Measurements from ENCODE around the gene RUFY1.
"Not testable (repeated sequence)": the region's sequence is repeated elsewhere in the genome, so short reads cannot be mapped to it uniquely, and the experiment has no call there.

RUFY1 gene, protein sequence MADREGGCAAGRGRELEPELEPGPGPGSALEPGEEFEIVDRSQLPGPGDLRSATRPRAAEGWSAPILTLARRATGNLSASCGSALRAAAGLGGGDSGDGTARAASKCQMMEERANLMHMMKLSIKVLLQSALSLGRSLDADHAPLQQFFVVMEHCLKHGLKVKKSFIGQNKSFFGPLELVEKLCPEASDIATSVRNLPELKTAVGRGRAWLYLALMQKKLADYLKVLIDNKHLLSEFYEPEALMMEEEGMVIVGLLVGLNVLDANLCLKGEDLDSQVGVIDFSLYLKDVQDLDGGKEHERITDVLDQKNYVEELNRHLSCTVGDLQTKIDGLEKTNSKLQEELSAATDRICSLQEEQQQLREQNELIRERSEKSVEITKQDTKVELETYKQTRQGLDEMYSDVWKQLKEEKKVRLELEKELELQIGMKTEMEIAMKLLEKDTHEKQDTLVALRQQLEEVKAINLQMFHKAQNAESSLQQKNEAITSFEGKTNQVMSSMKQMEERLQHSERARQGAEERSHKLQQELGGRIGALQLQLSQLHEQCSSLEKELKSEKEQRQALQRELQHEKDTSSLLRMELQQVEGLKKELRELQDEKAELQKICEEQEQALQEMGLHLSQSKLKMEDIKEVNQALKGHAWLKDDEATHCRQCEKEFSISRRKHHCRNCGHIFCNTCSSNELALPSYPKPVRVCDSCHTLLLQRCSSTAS

DNA sequence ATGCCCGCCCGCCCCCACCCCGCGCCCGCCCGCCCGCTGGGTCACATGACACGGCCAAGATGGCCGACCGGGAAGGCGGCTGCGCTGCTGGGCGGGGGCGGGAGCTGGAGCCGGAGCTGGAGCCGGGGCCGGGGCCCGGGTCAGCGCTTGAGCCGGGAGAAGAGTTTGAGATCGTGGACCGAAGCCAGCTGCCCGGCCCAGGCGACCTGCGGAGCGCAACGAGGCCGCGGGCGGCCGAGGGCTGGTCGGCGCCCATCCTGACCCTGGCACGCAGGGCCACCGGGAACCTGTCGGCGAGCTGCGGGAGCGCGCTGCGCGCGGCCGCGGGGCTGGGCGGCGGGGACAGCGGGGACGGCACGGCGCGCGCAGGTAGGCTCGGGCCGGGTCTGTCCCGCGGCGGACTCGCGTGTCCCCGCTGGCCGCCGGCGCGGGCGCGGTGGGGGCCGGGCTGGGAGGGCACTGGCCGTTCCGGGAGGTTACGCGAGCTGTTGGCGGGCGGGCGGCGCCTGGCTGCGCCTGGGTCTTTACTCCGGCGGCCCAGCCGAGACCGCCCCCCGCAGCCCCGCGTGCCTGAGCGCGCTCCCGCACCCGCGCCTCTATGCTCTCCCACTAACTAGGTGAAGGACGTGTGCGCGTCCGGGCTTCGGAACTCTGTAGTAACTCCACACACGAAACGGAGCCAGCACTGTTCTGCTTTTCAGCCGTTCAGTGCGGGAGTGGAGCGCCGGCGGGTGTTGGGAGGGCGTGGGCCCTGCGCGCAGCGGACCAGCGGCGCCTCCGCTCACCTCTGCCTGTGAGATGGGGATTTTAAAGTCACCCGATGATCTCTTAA is at the start of gene RUFY1:
Gene RUFY1 (plus strand): TSS at position 44 of the 832 bp plus-strand sequence. CDS start 16 bp downstream, at position 60.
- peak; percentile 92 for DNase-seq

DNA sequence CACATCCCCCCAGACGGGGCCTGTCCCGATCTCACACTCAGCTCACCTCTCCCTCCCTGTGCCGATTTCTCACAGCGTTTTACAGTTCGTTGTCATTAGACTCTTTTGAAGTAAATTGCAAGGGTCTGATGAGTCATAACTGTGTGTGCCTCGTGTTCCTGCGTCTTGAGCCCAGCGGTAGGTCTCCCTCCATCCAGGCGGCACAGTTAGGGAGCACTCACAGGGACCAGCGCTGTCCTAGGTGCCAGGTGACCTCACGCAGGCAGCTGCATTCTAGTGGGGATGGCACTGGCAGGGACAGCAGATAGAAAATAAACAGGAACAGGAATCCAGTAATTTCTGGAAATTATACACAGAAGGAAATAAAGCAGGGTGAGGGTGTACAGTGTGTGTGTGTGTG is 48.4 kb upstream of the RUFY1 start:
- DNase-seq: not testable (repeated sequence)

DNA sequence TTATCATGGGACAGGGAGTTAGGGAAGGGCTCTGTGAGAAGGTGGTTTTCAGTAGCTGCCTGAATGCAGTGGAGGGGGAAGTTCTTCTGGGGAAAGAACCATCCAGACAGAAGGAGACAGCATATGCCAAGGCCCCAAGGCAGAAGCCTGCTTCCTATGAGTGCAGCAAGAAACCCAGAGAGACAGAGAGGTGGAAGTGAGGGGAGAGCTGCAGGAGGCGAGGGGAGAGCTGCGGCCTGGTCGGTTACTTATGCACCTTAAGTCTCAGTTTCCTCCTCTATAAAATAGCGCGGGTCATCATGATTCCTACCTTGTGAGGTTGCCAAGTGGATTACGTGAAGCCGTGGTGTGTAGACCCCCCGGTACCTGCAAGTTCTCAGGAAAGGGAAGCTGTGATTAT is 47.9 kb upstream of the RUFY1 start:
- DNase-seq: not testable (repeated sequence)

DNA sequence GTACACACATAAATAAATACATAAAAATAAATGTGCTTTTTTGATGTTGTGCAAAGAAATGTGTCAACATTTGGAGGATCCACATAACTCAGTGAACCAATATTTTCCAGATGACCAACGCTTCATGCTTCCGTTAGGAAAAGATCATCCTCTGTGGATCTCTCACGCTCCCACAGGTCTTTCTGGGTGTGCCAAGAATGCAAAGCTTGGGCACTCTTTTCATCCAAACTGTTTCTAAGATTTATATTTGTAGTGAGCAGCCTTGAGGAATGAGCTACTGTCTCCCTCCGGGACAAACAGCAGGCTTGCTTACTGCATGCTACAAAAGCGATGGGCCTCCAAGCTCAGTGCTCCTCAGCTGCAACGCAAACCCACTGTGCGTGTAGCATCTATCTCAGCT is 46.2 kb upstream of the RUFY1 start:
- no peak for DNase-seq

DNA sequence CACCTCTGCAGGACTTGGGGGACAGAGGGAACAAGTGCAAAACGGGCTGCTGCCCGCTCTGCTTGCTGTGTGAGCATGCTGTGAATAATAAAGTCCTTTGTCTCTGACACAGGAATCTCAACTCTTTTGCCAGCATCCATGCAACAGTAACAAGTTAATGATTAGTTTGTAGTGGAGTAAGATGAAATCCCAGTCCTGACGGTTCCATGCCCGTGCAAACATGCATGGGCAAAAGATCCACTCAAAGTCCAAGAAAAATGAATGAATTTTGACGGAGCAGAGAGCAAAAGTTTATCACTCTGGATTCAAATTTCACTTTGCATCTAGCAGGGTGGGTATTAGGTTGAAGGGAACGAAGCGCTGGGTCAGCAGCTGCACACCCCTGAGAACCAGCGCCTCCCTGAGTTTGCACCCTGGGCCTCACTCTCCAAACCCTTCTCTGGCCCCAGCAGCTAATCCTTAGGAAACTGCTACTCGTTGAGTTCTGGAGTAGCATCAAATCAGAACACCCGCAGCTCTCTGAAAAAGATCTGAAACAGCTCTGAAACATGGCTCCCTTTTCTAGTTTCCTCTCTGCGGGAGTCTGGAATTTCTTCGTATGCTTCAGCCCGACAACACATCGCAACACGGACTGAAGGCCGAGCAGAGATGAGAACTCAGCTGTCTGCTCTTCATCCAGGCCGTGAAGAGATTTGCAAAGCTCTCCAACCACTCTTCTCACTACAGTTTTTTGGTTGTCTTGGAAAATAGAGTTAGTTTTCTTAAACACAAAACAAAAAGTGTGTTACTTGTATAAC is 45.6 kb upstream of the RUFY1 start:
- DNase-seq: no peak

DNA sequence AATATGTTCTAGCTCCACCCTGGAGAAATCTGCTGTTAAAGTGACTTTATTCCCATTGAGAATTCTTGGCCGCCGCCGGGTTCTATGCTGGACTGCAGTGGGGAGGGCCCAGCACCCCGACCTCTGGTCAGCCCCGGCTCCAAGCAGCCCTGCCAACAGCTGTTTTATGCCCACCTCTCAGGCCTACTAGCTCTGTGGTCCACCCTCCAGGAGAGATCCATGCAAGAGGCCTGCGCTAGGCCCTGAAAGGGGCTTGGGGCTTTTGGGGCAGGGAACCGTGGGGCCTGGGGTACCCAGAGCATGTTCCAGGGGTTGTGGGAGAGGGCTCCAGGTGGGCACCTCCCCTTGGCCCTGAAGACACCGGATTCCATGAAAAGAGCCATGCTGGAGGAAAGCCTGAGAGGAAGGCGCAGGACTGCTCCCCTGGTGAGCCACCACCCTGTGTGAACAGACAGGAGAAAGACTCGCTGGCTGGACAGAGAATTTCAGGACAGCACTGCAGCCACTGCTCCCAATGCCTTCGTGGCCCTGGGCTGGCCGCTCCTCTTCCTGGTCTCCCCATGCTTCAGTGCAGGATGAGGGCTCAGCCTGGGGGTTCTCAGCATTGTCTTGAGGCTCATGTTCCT is 44.6 kb upstream of the RUFY1 start:
- no peak for DNase-seq

DNA sequence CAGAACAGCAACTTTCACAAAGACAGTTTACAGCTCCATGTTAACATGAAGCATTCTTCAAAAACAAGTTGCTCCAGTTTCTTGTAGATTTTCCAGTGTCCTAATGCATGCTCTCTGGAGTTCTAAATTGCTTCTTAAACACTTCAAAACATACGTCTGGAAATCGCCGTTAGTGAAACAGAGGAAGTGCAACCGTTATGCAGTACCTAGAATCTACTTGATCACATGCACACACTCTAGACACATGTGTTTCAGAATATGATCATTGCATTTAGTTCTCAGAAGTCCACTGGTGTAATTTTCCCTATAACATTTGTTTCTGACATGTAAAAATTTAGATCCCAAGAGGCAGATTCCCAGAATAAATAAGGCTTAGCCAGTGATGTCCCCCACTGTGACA is 41.1 kb upstream of the RUFY1 start:
- DNase-seq: no peak

DNA sequence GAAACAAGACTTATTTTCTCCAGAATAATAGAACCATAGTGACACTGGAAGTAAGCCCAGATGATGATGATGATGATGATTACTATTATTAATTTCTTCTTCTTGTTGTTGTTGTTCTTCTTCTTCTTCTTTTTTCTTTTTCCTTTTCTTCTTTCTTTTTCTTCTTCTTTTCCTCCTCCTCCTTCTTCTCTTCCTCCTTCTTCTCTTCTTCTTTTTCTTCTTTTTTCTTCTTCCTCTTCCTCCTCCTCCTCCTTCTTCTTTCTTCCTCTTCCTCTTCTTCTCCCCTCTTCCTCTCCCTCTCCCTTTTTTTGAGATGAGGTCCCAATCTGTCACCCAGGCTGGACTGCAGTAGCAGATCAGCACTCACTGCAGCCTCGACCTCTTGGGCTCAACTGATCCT is 40.5 kb upstream of the RUFY1 start:
- no peak for DNase-seq

DNA sequence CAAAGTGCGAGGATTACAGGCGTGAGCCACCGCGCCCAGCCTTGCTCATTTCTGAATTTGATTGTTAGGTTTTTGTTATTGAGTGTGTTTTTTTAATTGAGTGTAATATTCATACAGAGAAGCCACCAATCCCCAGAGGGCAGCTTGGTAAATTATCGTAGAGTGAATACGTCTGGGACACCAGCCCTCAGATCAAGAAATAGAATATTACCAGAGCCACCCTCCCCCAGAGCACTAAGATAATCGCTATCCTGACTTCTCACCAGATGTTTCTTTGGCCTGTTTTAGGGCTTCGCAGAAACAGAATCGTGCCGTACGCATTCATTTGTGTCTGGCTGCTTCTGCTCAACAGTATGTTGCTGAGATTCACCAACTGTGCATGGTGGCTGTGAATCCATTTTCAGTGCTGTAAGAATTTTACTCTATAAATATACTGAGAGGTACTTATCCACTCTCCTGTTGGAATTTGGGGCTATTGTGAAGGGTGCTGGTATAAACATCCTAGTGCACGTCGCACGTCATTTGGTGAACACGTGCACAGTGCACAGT is 37.8 kb upstream of the RUFY1 start:
- DNase-seq: no peak

DNA sequence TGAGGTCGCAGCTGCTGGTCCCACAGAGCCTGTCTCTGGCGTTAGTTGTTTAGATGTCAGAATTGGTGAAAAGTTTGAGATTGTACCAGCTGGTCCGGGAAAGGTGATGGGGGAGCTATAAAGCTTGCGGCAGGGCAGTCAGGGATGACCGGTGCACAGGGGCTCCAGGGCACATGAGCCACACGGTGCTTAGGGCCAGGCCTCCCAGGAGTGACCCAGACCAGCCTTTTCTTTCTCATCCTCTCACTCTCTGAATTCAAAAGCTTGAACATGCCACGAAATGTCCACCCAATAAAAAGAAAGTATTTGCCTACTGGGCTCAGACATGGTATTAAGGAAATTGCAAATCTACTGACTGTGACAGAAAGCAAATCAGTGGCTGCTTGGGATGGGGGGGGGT is 34.9 kb upstream of the RUFY1 start:
- DNase-seq: not testable (repeated sequence)

DNA sequence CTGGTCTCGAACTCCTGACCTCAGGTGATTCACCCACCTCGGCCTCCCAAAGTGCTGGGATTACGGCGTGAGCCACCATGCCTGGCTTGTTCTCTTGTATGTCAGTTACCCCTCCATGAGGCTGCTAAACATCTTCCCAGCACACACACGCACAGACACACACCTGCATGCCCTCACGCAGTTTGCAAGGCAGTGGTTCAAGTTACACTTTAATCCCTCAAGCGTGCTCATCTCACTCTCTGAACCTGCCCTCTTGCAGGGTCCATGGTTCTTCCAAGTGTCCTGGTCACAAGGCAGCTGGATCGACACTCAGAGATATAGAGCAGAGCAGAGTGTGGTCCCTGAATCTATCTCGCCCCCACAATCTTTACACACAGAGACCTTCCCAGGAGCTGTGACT is 34.1 kb upstream of the RUFY1 start:
- no peak for DNase-seq

DNA sequence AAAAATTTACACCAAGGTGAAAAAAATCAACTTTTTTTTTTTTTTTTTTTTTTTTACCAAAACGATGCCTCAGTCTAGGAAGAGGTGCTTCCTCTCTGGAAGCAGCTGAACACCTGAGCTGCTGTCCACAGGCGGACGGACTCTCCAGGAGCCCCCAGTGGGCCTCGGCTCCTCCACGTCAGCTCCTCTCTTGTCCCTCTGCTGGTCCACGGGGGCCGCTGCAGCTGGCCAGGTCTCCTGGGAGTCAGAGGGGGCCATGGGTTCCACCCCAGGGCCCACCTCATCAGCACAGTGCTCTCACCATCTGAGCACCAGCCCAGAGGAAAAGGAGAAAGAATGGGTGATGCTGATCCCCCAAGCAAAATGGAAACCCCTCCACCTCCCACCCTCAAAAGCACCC is 32.6 kb upstream of the RUFY1 start:
- not testable (repeated sequence) for DNase-seq

DNA sequence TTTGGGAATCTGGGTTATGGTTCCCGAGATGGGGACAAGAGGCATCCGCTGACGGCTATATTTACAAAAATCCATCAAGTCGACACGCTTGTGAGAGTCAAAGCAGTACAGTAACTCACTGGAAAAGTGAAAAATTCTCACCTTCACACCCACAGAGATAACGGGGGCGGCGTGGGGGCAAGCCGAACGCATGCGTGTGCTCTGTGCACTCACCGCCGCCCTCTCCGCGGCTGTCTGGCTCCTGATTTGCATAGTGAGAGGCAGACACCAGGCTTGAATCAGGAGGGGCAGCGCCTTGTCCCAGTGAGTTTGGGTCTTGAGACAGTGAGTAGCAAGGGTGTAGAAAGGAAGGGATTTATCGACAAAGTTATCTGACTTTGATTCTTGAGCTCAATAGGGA is 32.0 kb upstream of the RUFY1 start:
- DNase-seq: not testable (repeated sequence)

DNA sequence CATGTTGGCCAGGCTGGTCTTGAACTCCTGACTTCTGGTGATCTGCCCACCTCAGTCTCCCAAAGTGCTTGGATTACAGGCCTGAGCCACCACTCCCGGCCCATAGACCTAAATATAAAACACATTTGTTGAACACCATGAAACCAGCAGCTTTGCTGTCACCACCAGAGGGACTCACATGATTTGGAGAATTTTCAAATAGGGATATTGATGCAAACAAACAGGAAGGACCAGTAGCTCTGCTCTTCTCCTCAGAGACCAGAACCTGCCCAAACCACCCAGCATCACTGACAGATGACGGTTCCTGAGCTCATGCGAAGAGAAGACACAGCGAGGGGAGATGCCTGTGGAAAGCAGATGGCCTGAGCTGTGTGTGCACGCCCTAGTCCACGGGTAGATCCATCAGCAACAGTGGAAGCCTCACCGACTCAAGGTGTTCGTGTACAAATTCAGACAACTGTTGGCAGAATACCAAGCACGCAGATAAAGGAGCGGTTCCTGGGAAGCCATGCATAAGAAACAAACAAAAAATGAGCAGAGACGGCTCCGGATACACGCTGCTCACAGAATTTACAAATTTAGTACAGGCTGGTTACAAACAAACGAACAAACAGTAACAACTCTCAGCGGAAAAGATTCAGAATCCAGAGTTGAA is 30.8 kb upstream of the RUFY1 start:
- DNase-seq: not testable (repeated sequence)

DNA sequence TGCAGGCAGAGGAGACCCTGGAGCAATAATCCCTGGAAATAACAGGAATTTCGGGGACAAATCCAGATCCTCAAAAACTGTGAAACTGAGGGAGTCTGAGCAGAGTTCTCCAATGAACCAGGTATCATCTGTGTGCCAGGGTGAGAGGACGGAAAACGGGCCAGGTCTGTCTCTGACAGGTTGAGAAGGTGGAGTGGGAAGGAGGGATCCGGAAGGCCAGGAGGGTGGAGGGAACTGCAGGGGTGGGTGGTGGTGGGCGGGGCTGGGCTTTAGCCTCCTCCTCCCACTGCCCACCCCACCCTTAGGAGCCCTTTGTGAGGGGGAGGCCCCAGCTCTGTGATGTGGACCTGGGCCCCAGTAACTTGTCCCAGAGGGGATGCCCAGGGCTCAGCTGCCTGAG is 28.2 kb upstream of the RUFY1 start:
- not testable (repeated sequence) for DNase-seq

DNA sequence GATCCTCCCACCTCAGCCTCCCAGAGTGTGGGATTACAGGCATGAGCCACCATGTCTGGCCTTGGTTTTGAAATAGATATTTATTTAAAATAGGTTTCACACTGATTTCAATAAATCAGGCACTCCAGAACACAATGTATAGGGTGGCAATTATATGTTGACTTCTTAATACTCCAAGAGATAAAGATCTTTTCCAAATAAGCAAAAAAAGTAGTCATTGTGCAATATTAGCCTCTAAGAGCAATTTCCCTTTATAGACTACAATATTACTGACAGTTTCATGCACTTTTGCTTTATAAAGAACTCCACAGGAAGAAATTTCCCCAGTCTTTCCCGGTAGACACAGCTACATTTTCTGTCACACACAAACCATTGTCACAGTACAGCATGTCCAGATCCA is 23.4 kb upstream of the RUFY1 start:
- DNase-seq: no peak

DNA sequence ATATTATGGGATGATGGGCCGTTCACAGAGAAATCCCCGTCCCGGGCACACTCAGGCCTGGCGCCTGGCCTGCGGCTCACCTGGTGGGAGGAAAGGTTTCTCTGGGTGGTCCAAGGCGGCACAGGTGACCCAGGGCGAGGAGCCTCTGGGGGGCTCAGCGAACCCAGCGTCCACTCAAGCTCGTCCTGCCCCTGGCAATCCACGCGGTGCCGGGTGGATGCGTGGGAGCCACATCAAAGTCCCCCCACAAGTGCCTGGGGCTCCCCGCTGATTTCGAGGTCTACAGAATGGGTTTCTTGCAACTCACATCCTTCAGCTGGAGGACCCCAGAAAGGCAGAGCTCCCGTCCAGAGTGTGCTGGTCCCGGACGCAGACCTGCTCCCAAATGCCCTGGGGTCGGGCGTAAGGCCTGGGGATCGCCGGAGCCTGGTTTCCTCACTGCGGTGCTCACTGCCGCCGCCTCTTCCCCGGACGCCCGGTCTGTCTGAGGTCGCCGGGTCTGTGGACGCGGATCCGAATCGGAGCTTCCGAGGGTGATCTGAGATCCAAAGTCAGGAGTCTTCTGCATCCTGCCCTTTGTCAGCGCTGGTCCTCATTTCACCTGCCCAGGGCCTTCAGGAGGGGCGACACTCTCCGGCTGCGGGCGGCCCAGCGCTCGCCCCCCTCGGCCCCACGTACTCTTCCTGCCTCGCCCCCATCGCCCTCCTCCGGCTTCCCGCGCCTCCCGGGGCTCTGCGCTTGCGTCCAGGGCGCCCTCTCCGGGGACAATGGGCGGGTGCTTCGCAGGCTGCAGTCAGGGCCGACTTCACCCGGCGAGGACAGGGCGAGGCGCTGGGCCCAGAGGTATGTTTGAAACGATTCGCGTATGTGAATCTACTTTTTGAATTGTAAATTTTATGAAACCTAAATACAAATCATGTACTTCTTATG is 20.0 kb upstream of the RUFY1 start:
- peak; percentile 56 for DNase-seq

DNA sequence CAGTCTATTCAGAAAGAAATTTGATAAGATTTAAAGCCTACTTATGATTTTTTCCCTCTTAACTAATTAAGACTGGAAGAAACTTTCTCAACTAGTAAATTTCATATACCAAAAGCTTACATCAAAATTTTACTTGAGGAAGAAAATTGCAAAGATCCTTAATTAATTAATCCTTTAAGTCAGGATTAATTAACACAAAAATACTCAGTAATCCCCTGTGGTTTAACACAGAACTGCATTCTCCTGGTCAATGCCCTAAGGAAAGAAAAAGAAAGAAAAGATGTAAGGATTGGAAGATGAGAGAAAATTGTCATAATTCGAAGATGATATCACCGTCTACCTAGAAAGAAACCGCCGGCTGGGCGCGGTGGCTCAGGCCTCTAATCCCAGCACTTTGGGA is 17.3 kb upstream of the RUFY1 start:
- no peak for DNase-seq

DNA sequence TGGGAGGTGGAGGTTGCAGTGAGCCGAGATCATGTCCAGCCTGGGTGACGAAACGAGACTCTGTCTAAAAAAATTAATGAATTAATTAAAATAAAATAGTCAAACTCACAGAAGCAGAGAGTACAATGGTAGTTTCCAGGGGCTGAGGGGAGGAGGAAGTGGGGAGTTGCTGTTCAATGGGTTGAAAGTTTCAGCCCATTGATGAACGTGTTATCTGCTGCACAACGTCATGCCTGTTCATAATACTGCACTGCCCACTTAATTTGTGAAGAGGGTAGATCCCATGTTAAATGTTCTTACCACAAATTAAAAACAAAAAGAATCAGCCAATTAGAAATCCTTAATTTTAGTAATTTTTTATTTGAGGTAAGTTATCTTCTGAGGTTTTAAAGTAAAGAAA is 16.4 kb upstream of the RUFY1 start:
- DNase-seq: no peak

DNA sequence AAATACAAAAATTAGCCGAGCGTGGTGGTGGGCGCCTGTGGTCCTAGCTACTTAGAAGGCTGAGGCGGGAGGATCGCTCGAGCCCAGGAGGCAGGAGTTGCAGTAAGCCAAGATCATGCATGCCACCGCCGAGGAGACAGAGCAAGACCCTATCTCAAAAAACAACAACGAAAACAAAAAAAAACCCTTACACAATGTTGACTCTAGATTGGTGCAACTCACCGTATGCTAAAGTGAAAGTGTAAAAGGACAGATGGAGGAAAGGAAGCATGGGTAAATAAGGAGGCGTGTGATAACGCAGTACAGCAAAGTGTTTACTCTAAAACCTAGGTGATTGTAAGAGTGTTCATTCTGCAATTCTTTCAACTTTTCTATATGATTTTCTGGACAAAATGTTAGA is 15.9 kb upstream of the RUFY1 start:
- DNase-seq: no peak
